Brain pericyte (primary cell): ENCODE data around the gene CHAD.
"Not testable (repeated sequence)": the region's sequence is repeated elsewhere in the genome, so short reads cannot be mapped to it uniquely, and the experiment has no call there.

Source experiments
- DNase-seq: peaks from one replicate; pipeline ENCODE4 v3.0.0-alpha.2; 2012; ENCODE audit warnings: low read depth, low spot score

CHAD gene

GRCh38 chr17:50495217-50495823 is 26.6 kb upstream of the CHAD start:
- DNase-seq = no peak

DNA sequence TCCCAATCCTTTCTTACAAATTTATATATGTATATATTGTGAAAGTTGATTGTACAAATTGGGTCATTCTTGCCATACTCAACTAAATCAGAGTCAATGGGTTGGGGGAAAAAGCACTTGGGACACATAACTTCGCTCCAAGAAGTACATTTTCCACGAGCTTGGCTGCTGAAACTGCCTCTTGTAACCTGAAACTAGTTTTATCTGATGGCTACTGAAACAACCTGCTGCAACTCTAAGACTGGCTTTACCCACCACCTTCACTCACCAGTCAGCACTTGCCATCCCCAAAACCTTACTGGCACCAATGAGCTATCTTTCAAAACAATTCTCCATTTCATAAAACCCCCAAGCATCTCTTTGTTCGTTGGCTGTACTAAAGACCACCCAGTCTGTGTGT is 25.1 kb upstream of the CHAD start:
- no peak for DNase-seq

- no peak for DNase-seq
These were observed 23.5 kb upstream of the CHAD start for GRCh38 chr17:50492214-50492613.

- no peak for DNase-seq
These were observed 22.8 kb upstream of the CHAD start for GRCh38 chr17:50491505-50491904.

DNA sequence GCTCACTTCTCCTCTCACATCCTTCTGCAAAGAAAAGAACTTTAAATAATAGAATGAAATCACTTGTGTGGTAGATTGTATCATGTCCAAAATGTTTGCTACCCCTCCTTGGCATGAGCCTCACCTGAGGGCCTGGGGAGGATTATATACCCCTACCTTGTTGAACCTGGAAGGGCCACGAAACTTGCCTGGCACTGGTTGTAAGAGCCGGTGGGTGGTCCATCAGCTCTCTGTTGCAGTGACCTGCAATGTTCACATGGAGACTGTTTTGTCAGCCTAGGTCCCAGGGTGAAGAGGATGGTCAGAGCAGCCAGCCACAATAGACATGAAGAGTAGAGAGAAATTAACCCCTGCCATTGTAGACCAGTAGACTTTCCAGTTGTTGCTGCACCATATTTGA is 20.2 kb upstream of the CHAD start:
- no peak for DNase-seq

DNA sequence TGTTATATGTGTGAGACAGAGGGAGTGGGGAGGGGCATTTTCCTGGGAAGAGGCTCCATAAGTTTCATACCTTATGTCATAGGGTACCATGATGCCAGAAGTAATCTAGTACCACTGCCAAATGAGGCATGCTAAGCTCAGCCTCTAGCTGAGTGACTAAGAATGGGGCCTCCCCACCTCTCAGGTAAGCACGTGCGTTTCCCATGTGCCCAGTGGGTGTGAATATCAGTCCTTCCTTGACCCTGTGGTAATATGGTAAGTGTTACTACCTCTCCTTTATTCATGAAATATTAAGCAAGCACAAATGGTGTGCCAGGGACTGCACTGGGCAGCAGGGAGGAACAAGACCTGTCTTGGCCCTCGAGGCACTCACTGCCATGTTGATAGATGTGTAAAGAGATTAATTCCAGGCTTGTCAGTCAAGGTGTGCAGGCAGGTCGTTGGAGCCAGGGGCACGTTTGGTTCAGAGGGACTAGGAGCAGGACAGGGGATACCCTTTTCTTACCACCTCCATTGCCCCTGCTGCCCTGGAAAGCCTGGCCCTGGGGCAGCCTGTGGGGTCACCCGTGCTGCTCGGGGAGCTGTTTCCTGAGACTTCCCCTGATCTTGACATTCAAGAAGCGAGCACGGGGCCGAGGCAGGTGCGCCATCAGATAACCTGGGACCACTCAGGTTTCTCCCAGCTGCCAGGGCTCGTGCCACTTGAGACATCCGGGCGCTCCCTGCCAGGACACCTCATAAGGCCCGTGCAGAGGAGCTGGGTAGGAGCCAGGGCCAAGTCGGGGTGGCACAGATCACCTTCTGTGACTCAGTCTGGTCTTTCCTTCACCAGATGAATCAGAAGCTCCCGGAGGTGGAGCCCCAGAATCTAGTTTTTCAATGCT is 18.8 kb upstream of the CHAD start:
- no peak for DNase-seq

DNA sequence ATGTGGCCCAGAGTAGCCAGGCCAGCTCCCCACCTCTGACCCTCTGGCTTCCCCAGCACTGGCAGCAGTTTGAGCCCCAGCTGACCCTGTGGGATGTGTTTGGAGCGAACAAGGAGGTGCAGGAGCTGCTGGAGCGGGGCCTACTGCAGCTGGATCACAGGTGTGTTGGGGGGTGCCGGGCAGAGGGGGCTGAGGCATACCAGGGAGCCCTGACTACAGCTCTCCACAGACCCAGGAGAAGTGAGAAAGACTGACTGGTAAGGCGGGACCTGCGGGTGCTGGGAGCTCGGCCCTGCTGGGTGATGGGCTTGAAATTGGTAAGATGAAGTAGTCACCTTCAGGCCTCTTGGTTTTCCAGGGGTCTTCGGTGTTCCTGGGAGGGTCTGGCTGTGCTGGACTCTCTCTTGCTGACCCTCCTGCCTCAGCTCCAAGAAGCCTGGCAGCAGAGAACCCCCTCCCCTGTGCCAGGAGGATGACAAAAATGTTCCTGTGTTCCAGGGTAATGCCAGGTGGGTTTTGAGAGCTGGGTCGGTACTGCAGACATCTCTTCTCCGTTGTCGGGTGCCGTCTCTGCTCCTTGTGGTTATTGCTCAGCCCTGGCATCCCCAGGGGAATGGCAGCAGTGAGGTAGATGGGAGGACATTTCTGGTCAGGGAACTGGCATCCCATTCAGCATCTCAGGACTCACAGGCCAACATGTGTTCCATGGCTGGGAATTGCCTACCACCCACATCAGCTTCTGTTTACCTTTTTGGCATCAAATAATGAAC is 15.9 kb upstream of the CHAD start:
- no peak for DNase-seq

DNA sequence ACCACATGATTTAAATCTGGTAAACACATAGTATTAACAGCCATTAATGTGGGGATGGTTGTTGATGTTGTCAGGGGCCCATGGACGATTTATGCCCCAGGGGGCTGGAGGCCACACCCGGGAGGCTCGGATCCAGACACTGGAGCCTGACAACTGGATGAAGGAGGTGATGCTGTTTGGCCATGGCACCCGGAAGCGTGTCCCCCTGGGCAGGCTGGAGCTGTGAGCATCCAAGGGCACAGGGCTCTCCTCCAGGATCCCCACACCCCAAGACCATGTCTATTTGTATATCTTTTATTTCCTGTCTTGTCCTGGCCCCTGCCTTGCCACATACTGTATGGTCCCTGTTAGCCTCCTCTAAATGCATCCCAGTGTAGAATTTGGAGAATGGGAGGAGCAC is 14.6 kb upstream of the CHAD start:
- no peak for DNase-seq

- peak; percentile 47 for DNase-seq
These were observed 13.8 kb upstream of the CHAD start for GRCh38 chr17:50482516-50482915.

GRCh38 chr17:50482110-50482509 is 13.4 kb upstream of the CHAD start:
- DNase-seq = no peak

GRCh38 chr17:50481648-50482047 is 13.0 kb upstream of the CHAD start:
- no peak for DNase-seq

GRCh38 chr17:50480854-50481490 is 12.3 kb upstream of the CHAD start:
- DNase-seq = no peak

DNA sequence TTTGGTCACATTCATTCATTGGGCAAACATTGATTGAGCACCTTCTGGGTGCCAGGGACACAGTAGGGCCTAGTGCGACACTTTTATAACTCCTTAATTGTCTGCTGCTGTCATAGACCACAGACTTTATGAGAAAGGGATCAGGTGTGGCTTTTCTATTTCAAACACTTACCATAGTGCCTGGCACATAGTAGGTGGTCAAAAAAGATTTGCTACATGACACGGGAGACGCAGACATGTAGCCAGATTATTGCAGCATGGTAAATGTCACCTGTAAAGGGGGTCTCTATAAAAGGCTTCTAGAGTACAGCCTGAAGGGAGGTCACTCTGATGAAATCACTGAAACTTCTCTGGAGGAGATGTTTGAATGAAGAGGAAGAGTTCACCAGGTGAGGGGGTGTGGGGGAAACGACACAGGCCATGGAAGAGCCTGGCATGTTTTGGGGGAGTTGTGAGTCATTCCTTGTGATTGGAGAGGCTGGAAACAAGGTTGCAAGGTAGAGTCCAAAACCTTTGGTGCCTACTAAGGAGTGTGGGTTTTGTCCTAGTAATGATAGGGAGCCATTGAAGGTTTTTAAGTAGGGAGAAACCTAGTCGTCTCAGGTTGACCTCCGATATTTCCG is 11.6 kb upstream of the CHAD start:
- no peak for DNase-seq

DNA sequence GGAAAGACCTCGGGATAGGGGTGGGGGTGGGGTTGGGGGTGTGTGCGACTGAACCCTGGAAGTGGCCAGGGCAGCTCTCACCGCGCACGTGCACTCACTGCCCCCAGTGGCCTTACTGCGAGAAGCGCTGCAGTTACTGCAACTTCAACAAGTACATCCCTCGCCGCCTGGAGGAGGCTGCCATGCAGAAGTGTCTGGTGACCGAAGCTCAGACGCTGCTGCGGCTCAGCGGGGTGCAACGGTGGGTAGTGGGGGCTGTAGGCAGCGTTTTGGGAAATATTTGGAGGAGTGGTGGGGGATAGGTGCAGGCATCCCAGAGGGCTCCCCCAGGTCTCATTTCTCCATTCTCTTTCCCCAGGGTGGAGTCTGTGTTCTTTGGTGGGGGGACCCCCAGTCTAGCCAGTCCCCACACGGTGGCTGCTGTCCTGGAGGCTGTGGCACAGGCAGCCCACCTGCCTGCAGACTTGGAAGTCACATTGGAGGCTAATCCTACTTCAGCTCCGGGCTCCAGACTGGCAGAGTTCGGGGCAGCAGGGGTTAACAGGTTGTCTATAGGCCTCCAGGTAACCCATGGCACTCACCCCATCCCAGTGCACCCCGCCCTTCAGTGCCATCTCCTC is 11.0 kb upstream of the CHAD start:
- DNase-seq = no peak

DNA sequence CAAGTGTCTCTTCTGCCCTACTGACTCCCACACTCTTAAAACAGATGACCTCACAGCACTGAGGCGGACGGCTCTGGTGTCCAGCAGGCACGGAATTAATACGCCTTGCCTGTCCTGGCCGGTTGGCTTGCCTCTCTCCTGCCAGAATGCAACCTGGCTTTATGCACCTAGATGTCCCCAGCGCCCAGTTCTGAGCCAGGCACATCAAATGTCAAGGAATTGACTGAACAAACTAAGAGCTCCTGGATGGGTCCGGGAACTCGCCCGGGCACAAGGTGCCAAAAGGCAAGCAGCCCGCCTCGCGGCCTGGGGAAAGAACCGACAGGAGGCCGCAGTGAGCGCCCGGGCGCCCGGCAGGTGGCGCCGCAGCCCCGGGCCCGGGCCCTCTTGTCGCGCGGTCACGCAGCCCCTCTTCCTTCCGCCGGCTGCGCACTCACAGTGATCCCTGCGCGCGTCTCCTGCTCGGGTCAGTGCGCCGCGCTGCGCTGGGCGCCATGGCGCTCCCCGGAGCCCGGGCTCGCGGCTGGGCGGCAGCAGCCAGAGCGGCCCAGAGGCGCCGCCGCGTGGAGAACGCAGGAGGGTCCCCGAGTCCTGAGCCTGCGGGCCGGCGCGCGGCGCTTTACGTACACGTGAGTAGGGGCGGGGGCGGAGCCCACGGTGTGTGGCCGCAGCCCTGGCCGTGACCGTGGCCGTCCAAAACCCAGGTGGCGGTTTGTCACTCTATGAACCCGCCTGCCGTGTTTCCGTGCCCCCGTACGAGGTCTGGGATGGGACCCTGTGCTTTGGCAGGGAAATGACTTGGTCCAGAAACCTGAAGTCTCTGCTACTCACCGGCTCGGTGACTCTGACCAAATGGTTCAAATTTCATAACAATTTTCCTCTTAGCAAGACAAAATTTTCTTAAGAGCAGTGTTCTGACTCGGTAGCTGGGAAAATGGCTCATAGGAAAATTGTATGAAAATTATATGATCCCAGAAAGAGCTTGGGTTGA is 10.0 kb upstream of the CHAD start, which contains the start of gene RSAD1:
Gene RSAD1, plus strand, starts transcription at position 470 of the 991 bp plus-strand sequence. Its CDS starts 25 bp downstream, at position 495.
- no peak for DNase-seq

DNA sequence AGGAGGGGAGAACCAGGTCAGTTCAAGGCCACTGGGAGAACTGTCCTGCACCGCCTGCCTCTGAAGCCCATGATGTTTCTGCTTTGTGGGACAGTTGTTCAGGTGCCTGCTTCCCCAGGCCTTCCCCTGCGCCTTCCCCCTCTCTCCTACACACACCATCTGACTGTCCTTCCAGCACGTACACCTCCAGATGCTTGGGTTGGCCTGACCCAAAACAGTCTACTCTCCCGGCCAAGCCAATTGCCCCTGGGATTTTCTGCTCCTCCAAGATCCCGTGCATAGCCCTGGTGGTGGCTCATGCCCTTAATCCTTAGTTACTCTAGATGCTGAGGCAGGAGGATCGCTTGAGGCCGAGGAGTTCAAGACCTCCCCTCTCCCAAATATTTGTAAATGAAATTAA is 9.3 kb upstream of the CHAD start:
- DNase-seq = no peak

DNA sequence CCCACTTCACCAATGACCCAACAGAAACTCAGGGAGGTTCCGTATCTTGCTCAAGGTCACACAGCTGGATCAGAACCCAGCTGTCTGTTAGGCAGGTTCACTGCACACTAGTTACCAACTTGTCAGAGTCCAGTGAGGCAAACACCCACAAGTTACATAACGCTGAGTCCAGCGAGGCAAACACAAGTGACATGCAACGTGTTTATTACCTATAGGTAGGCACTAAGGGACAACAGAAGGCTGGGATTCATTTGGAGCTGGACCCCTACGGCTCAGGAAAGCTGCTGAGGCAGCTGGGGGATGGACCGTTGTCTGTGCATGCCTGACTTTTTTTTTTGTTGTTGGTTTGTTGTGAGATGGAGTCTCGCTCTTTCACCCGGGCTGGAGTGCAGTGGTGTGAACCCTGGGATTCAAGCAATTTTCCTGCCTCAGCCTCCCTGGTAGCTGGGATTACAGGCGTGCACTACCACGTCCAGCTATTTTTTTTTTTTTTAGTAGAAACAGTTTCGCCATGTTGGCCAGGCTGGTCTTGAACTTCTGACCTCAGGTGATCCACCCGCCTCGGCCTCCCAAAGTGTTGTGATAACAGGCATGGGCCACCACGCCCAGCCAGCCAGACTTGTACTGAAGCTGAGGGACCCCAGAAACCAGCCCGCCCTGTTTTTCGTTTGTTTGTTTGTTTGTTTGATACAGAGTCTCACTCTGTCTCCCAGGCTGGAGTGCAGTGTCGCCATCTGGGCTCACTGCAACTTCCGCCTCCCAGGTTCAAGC is 8.1 kb upstream of the CHAD start:
- no peak for DNase-seq

DNA sequence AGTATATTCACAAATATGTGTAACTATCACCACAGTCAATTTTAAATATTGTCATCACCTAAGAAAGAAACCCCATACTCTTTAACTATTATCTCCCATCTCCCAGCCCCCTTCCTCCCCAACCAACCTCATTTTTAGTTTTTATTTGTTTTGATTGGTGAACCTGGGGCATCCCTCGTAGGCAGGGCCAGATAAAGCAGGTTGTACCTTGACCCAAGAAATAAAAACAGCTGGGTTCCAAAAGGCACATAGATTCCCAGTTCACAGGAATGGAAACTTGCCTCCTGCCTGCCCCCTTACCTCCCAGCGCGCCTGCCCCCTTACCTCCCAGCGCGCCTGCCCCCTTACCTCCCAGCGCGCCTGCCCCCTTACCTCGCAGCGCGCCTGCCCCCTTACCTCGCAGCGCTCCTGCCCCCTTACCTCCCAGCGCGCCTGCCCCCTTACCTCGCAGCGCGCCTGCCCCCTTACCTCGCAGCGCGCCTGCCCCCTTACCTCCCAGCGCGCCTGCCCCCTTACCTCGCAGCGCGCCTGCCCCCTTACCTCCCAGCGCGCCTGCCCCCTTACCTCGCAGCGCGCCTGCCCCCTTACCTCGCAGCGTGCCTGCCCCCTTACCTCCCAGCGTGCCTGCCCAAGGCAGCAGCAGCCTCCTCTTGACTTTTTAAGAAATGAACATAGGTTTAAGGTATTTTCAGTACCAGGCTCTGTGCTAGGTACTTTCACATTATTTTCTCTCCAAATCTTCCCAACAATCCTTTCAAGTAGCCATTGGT is 7.3 kb upstream of the CHAD start:
- DNase-seq = not testable (repeated sequence)
